Activated T-cell treated with anti-CD3 and anti-CD28 coated beads, Interleukin-2, amount 50 U/mL, for 4 hours (primary cell): ENCODE measurements around the gene RABGAP1. TPM values are rescaled to one million over a fixed set of nuclear protein-coding genes. Genes with fewer than 3 reads are reported as not detected.

Source experiments
- ATAC-seq, 2 donors: fragments of 200-7000 bp; cut with Tn5 transposase; one replicate each; pipeline ENCODE4 v1.10.0; 2021
- DNase-seq: peaks from one replicate; pipeline ENCODE4 v3.0.0-alpha.2; 2020
- H3K27me3 Mint-ChIP-seq: one replicate; pipeline ENCODE4 v1.8.0; 2021; ENCODE audit warnings: low read depth, mixed read lengths
- H3K36me3 Mint-ChIP-seq: one replicate; pipeline ENCODE4 v1.8.0; 2022; ENCODE audit warnings: mixed read lengths; ENCODE audit not compliant: insufficient read depth
- H3K4me1 Mint-ChIP-seq: one replicate; pipeline ENCODE4 v1.8.0; 2021; ENCODE audit warnings: low read depth, mixed read lengths
- H3K4me3 Mint-ChIP-seq: one replicate; pipeline ENCODE4 v1.8.0; 2021; ENCODE audit warnings: mild to moderate bottlenecking, moderate library complexity, mixed read lengths
- H3K9me3 Mint-ChIP-seq: one replicate; pipeline ENCODE4 v1.8.0; 2021; ENCODE audit warnings: mixed read lengths
- total RNA-seq, 3 donors: library from RNA; stranded (reverse); gene quantifications; one replicate each; pipeline ENCODE4 v1.2.1, GENCODE V29; 2021

The RABGAP1 gene
- total RNA-seq, 3 donors from 2014 or later, result 14.3 to 17.1 (median 16.7) TPM

DNA sequence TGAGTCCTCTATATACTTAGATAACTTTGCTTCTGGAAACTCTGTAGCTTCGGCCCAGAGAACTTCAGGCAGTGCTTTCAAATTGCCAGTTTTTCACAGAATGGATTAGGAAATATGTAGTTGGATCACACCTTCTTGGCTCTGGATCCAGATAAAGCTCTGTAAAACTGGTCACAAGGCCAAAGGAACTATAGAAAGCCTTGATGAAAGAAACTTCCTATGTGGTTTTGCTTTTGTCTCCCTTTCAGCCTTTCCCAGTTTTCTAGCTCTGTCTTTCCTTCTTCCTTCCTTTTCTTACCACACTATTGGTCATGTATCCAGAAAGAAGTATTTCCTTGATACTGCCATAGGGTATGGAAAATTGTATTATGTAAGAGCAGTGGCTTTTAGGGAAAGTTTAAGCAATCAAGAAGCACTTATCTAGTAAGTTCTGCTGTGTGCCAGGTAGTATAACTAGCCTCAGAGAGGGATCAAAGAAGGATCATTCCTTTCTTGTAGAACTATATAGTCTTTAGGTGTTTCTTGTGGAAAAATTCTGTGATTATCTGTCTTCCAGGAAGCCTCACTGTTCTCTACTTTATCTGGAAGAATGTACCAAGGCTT is 98.9 kb downstream of the RABGAP1 start:
- ATAC-seq, result no peak
- Mint-ChIP-seq H3K4me3 (no peak overlapping the region), H3K4me1 (peaks cover 2% of the 10 kb centered on the region), H3K27me3 (no peaks in the 10 kb centered on the region), H3K9me3 (no peaks in the 10 kb centered on the region), H3K36me3 (peaks cover 35% of the 10 kb centered on the region)
- DNase-seq, result no peak

DNA sequence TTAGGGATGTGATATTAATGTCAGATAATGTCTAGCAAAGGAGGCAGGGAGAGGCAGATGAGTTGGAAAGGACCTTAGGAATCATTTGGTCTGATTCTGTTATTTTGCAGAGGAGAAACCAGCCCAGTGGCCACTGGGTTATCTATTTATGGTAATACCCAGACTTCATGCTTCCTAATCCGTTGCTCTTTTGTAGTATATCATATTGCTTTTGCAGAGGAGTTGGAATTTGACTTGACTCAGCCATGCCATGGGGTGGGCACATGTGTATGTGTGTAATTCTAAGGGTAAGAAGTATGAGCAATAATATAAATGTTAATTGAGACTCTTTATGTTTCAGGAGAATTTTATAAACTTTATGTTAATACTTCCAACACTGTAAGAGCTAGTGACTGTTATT is 100.0 kb downstream of the RABGAP1 start:
- Mint-ChIP-seq H3K4me3 (no peak overlapping the region), H3K36me3 (peaks cover 28% of the 10 kb centered on the region), H3K9me3 (no peaks in the 10 kb centered on the region), H3K27me3 (no peaks in the 10 kb centered on the region), H3K4me1 (peaks cover 2% of the 10 kb centered on the region)
- DNase-seq (no peak), ATAC-seq (no peak)

GRCh38 chr9:123041489-123041888 is 100.7 kb downstream of the RABGAP1 start:
- DNase-seq (no peak), ATAC-seq (no peak)
- no peaks in the 10 kb centered on the region for H3K27me3 Mint-ChIP-seq
- peaks cover 2% of the 10 kb centered on the region for H3K4me1 Mint-ChIP-seq
- peaks cover 28% of the 10 kb centered on the region for H3K36me3 Mint-ChIP-seq
- no peaks in the 10 kb centered on the region for H3K9me3 Mint-ChIP-seq
- no peak overlapping the region for H3K4me3 Mint-ChIP-seq

GRCh38 chr9:123043081-123043939 is 102.5 kb downstream of the RABGAP1 start:
- no peaks in the 10 kb centered on the region for H3K9me3 Mint-ChIP-seq
- H3K36me3 Mint-ChIP-seq, result peaks cover 22% of the 10 kb centered on the region
- DNase-seq (no peak), ATAC-seq (no peak)
- H3K4me1 Mint-ChIP-seq, result no peaks in the 10 kb centered on the region
- no peak overlapping the region for H3K4me3 Mint-ChIP-seq
- H3K27me3 Mint-ChIP-seq, result no peaks in the 10 kb centered on the region

DNA sequence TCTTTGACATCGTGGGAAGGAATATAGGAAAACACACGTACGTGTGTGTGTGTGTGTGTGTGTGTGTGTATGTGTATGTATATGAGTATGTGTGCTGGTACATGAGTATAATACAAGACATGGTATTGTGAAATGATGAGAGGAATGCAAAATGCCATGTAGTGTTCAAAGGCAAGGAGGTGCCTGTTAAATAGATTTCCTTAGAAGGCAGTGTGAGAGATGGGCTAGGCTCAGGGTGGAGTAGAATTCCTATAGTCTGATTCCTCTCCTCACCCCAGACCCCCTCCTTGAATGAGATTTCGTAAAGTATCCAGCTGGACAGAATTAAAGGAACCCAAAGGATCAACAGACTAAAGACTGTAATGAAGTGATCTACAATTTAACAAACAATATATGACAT is 103.8 kb downstream of the RABGAP1 start:
- Mint-ChIP-seq H3K27me3 (no peaks in the 10 kb centered on the region), H3K4me1 (no peaks in the 10 kb centered on the region), H3K9me3 (no peaks in the 10 kb centered on the region), H3K36me3 (peaks cover 20% of the 10 kb centered on the region), H3K4me3 (no peak overlapping the region)
- ATAC-seq (no peak), DNase-seq (no peak)

DNA sequence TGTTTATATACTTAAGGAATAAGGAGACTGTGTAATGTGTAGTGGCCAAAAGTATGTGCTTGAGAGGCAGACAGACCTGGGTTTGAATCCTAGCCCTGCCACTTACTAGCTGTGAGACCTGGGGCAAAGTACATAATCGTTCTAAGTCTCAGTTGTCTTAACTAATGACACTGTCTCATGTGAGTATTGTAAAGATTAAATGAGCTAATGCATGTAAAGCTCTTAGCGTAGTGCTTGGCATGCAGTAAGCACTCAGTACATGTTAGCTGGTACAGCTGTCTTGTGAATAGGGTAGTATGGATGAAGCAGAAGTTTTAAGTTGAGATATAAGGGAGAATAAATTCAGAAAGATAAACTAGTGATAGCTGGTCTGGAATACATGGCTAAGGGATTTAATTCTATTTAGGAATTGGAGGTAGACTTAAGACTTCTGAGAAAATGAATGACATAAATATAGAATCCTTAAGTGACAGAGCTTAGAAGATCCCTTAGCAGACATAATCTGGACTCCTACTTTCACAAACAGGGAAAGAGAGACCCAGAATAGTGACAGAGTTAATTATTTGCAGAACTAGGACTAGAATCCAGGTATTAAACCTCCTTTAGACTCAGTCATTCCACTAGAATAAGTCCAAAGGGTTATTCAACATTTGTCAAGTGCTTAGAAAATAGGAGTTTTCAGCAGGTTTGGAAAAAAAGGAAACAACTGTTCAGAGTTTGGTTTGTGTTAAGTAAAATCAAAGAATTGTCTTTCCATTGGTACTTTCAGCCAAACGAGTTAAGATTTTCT is 105.8 kb downstream of the RABGAP1 start:
- DNase-seq (no peak), ATAC-seq (no peak)
- H3K27me3 Mint-ChIP-seq, result no peaks in the 10 kb centered on the region
- no peaks in the 10 kb centered on the region for H3K4me1 Mint-ChIP-seq
- no peak overlapping the region for H3K4me3 Mint-ChIP-seq
- peaks cover 16% of the 10 kb centered on the region for H3K36me3 Mint-ChIP-seq
- no peaks in the 10 kb centered on the region for H3K9me3 Mint-ChIP-seq

DNA sequence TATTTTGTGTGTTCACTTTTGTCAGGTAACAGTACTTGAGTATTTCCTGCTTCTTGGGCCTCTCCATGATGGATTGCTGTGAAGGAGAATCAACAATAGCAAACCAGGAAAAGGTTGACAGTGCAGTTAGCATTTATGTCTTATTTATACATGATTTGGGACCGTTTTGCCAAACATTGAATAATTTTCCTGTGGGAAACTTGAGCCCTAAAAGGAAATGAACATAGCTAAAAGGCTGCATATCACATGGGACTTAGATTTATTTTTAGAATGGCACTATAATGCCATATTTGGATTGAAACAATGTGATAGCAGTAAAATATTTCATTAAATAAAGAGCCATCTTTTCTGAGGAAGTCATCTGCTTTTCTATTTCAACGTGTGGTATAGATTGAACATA is 107.9 kb downstream of the RABGAP1 start:
- no peak for DNase-seq
- Mint-ChIP-seq H3K27me3 (no peaks in the 10 kb centered on the region), H3K9me3 (no peaks in the 10 kb centered on the region), H3K4me3 (no peak overlapping the region), H3K4me1 (no peaks in the 10 kb centered on the region), H3K36me3 (peaks cover 2% of the 10 kb centered on the region)
- no peak for ATAC-seq

- Mint-ChIP-seq H3K36me3 (peaks cover 7% of the 10 kb centered on the region), H3K9me3 (no peaks in the 10 kb centered on the region), H3K27me3 (no peaks in the 10 kb centered on the region), H3K4me1 (no peaks in the 10 kb centered on the region), H3K4me3 (no peak overlapping the region)
- no peak for DNase-seq
- no peak for ATAC-seq
Observed at GRCh38 chr9:123049589-123050222, 108.9 kb downstream of the RABGAP1 start.

GRCh38 chr9:123053046-123053445 is 112.2 kb downstream of the RABGAP1 start:
- no peak overlapping the region for H3K4me3 Mint-ChIP-seq
- ATAC-seq, result no peak
- H3K27me3 Mint-ChIP-seq, result no peaks in the 10 kb centered on the region
- H3K4me1 Mint-ChIP-seq, result no peaks in the 10 kb centered on the region
- no peak for DNase-seq
- H3K36me3 Mint-ChIP-seq, result peaks cover 10% of the 10 kb centered on the region
- no peaks in the 10 kb centered on the region for H3K9me3 Mint-ChIP-seq

GRCh38 chr9:123053711-123054110 is 112.9 kb downstream of the RABGAP1 start:
- ATAC-seq, result no peak
- Mint-ChIP-seq H3K9me3 (no peaks in the 10 kb centered on the region), H3K4me1 (no peaks in the 10 kb centered on the region), H3K36me3 (peaks cover 8% of the 10 kb centered on the region), H3K4me3 (no peak overlapping the region), H3K27me3 (no peaks in the 10 kb centered on the region)
- DNase-seq, result no peak

DNA sequence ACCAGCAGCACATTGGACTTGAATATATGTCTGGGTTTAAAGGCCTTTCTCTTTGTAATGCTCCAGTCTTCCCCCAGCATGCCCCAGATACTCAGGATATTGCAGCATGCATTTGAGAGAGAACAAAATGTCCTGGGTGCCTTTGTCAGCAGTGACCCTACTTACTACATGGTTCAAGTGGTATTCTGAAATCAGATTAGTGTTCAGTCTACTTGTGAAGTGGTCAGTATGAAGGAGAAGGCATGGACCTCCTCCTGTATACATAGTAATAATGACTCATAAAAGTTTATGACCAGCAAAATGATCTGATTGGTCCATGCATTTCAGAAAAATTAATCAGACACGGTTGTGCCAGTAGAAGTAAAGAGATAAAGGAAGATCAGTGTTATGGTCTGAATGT is 118.0 kb downstream of the RABGAP1 start:
- no peak overlapping the region for H3K4me3 Mint-ChIP-seq
- no peaks in the 10 kb centered on the region for H3K9me3 Mint-ChIP-seq
- peaks cover 9% of the 10 kb centered on the region for H3K36me3 Mint-ChIP-seq
- no peaks in the 10 kb centered on the region for H3K27me3 Mint-ChIP-seq
- DNase-seq, result no peak
- H3K4me1 Mint-ChIP-seq, result no peaks in the 10 kb centered on the region
- ATAC-seq, result no peak

GRCh38 chr9:123059472-123060220 is 118.8 kb downstream of the RABGAP1 start:
- no peaks in the 10 kb centered on the region for H3K4me1 Mint-ChIP-seq
- no peak for DNase-seq
- H3K9me3 Mint-ChIP-seq, result no peaks in the 10 kb centered on the region
- no peak for ATAC-seq
- H3K36me3 Mint-ChIP-seq, result peaks cover 5% of the 10 kb centered on the region
- H3K4me3 Mint-ChIP-seq, result no peak overlapping the region
- H3K27me3 Mint-ChIP-seq, result no peaks in the 10 kb centered on the region

DNA sequence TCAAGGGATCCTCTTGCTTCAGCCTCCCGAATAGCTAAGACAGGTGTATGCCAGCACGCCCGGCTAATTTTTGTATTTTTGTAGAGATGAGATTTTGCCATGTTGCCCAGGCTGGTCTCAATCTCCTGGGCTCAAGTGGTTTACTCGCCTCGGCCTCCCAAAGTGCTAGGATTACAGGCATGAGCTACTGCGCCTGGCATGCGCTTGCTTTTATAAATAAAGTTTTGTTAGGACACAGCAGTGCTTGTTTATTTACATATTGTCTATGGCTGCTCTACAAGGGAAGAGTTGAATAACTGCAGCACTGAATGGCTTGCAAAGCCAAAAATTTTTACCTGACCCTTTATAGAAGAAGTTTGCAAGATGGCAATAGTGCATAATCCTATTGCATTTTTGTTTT is 120.4 kb downstream of the RABGAP1 start:
- Mint-ChIP-seq H3K27me3 (no peaks in the 10 kb centered on the region), H3K9me3 (no peaks in the 10 kb centered on the region), H3K4me1 (no peaks in the 10 kb centered on the region), H3K36me3 (peaks cover 12% of the 10 kb centered on the region), H3K4me3 (no peak overlapping the region)
- DNase-seq (no peak), ATAC-seq (no peak)
